NCI-H446 (cell line): ENCODE data around the gene MEIOSIN.
"Not testable (repeated sequence)": the region's sequence is repeated elsewhere in the genome, so short reads cannot be mapped to it uniquely, and the experiment has no call there.

Experiments
- DNase-seq, 2 experiments: peaks; one replicate each; lab custom pipeline; 2025; lab: John Stamatoyannopoulos, UW

The MEIOSIN gene

DNA sequence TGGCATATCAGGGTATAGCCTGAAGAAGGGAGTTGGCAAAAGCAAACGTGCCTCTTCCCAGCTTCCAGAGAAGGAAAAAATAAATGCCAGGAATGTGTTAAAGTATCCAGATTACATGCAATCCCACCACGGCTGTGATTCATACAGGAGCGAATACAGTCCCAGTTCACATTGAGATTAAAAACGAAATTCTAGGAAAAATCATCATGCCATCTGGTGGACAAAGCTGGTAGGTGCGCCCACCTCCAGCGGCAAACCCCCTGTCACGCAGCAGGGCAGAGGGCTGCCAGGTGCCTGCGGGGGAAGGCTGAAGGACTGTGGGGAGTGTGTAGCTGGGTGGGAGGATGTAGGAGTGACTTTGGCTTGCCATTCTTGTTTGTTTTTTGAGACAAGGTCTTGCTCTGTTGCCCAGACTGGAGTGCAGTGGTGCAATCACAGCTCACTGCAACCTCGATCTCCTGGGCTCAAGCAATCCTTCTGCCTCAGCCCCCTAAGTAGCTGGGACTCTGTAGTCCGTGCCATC, 65.8 kb downstream of the MEIOSIN start:
- DNase-seq: peak; percentile 19 to 60

GRCh38 chr19:45799541-45799940, 66.3 kb downstream of the MEIOSIN start:
- DNase-seq: not testable (repeated sequence)

DNA sequence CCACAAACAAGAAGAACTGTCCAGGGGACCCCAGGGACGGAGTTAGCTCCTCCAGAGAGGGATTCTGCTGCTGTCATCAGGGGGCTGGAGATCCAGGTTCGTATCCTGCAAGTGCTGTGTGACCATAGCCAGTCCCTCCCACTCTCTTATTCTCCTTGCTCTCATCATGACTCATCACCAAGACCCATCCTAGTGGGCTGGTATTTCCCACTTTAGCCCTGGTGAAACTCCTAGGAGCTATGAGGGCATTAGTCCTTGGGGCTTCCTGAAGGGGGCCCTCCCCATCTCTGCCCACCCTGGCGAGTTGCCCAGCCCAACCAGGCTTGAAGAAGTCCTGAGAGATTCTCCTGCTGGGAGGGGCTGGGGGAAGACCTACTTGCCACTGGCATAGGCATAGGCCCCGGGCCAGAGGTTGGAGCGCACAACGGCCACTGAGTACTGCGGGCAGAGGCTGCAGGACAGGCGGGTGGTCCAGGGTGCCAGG, 66.9 kb downstream of the MEIOSIN start:
- no peak for DNase-seq

- no peak for DNase-seq
Measured at GRCh38 chr19:45801603-45802175, 68.5 kb downstream of the MEIOSIN start.

DNA sequence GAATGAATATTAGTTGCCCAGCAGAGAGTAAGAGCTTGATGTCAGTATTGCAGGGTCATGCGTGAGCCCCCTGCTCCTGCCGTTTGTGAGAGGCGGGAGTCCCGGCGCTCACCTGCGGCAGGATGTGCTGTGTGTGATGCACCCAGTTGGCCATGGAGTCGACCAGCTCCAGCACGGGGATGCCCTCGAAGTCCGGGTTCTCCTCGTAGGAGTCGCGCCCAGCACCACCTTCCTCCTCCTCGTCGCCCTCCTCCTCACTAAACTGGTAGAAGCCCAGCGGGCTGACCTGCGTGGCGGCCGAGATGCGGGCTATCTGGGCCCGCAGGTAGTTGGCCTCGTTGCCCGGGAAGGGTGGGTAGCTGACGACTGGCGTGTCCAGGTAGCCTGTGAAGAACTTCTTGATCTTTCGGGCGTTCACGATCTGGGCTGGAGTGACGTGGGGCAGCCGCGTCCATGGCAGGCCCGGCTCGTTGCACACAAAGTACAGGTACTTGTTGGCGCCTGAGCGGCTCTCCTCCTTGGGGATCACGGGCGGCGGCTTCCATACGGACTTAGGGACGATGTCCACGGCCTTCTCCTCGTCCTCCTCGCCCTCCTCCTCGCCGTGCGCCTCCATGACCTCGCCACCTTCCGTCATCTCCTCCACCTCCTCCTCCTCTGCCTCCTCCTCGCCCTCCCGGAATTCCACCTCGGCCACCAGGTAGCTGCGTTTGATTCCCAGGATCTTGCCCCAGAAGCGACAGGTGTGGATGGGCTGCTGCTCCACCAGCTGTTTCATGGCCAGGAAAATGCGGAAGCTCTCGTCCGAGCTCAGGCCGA, 71.1 kb downstream of the MEIOSIN start:
- no peak for DNase-seq

DNA sequence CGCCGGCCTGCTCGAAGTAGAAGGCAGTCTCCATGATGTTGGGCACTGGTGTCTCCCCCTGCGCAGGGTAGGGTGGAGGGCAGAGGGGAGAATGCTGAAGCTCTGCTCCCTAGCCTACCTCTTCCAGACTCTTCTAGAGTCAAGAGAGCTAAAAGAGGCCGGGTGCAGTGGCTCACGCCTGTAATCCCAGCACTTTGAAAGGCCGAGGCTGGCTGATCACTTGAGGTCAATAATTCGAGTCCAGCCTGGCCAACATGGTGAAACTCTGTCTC, 71.7 kb downstream of the MEIOSIN start:
- no peak for DNase-seq

GRCh38 chr19:45805719-45806118, 72.5 kb downstream of the MEIOSIN start:
- DNase-seq: no peak

- DNase-seq: no peak
Measured at GRCh38 chr19:45809643-45810159, 76.5 kb downstream of the MEIOSIN start.

- no peak for DNase-seq
Measured at GRCh38 chr19:45812297-45812696, 79.1 kb downstream of the MEIOSIN start.
